GM18526 (cell line): ENCODE measurements around the gene FAM222B.

Experiments
- POLR2A ChIP-seq: IDR thresholded peaks from 3 replicates; pipeline ENCODE4 v1.6.1; 2011; ENCODE audit not compliant: insufficient read length; ENCODE audit errors: extremely low read depth

Gene FAM222B, protein sequence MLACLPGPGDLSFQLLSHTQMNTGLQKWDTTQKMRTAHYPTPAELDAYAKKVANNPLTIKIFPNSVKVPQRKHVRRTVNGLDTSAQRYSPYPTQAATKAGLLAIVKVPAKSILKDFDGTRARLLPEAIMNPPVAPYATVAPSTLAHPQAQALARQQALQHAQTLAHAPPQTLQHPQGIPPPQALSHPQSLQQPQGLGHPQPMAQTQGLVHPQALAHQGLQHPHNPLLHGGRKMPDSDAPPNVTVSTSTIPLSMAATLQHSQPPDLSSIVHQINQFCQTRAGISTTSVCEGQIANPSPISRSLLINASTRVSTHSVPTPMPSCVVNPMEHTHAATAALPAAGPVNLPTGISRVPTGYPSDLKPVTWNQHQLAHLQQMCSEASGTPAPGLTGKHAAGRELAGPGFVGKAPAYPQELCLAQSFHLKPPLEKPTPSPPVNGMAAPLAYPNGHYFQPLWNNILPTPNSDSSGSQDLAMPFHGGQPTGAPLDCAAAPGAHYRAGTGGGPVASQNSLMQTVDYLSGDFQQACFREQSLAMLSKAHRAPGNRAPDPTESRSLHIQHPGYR

DNA sequence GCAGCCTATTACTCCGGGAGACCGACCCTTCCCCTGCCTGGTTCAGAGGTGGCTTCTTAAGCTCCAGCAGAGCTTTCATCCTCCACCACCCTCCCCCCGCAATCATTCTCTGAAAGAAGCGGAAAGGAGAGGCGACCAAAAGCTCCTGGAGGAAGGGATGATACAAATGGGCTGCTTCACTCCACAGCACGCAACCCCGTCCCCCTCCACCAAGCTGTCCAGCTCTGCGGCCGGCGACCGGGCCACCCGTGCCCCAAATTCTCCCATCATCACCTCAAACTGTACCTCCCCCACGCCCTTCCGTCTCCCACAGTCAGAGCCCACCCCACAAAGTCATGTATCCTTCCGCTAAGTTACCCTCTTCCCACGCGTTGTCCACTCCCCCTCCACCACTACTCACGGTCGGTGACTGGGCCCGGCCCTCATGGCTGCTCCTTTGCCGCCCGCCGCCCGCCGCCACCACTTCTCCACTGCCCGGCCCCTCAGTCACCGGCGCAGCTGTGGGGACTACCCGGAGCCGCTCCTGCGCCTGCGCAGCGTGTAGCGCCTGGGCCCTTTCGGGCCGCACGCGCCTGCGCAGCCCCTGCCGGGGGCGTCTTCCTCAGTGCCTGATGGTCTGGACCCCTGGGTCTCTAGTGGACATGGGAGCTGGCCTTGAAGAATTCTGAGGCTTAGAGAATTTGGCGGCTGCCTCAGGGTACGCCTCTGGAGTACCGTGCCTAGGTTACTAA lies at the start of gene FAM222B:
FAM222B (minus strand) TSS at position 509 of the 731 bp plus-strand sequence. CDS start 76,123 bp downstream, outside the sequence.
- TF ChIP-seq POLR2A: peak; percentile 66

DNA sequence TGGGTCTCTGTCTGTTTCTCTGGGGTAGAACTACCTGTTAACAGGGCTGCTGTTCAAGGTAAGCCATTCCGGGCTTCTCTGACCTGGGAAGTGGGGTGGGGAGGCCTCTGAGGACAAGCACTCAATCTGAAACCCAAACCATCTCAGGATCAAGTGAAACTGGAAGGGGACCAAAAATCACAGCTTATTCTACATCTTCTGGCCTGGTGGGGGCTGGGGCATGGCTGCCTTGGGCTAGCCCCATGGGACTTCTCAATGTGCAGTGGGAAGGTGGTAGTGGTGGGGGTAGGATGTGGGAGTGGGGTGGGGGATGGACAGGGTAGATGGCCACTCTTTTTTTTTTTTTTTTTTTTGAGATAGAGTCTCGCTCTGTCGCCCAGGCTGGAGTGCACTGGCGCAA lies 49.4 kb upstream of the FAM222B start:
- no peak for TF ChIP-seq POLR2A

DNA sequence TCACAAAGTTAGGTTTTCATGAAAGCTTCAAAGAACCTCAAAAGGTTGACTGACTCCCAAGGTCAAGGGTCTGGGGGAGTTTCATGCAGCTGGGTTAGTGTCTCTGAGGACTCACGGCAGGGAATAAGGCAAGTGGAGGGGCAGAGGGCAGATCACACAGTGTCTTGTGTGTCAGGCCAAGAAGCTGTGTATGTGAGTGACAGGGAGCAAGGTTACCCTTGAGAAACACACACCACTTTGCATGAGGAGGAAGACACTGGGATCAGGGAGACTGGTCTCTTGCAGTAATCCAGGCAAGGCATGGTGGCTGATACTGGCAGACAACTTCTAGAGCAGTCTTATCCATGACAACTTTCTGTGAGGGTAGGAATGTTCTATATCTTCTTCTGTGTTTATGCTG lies 48.6 kb upstream of the FAM222B start:
- TF ChIP-seq POLR2A: no peak

DNA sequence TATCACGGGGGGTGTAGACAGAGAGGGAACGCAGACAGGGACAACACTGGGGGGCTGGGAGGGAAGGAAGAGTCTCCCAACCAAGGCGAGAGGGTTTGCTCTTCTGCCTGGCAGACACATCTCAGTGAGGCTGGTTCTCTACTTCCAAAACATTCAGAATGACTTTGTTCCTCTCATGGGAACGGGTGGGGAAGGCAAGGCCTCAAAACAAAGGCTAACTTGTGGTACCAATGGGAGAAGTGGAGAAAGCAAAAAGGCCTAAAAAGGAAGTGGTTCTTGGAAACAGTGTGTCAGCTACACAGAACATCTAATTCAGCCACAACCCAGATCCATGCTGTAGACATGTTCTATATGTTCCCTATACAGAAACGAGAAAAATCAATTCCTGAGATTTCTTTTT lies 47.4 kb upstream of the FAM222B start:
- no peak for TF ChIP-seq POLR2A

DNA sequence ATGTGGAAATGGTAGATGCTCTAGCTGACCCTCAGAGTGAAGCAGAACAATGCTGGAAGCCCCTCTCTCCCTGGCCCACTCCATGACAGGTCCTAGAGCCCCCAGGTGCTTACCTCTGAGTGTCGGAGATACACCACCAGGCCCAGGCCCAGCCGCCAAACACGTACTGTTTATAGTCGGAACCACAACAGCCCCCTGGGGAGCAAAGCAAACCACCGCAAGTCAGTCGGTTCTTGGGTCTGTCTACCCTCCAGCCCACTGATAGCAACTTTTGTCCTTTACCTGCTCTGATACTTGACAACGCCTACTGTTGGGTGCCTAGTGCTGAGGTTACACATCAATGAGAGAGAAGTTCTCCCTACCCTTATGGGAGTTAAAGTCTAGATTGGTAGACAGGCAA lies 46.2 kb upstream of the FAM222B start:
- no peak for TF ChIP-seq POLR2A

DNA sequence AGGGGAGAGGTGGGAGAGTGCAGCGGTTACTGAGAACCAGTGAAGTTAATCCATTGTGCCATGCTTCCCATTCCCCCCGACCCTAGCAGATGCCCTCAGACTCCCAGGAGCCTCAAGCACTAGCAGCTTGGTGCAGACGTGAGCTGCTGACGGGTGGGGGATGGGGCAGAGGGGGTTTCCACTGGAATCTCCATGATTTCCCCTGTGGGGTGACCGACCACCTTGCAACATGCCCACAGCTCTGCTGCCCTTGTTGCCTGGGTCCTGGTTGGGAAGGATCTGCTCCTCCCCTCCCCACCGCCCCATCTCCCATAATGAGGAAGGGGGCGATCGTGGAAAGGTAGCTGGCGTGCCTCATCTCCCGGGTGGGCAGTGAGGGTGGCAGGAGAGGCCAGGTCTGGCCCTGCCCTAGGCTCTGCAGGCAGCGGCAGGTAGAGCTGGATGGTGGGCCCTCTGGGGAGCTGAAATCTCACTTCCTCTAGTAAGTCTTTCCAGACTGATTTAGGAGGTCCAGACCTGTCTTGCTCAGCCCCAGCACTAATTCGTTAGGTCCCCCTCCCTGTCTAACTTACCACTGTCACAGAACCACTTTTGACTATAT lies 45.4 kb upstream of the FAM222B start:
- no peak for TF ChIP-seq POLR2A

DNA sequence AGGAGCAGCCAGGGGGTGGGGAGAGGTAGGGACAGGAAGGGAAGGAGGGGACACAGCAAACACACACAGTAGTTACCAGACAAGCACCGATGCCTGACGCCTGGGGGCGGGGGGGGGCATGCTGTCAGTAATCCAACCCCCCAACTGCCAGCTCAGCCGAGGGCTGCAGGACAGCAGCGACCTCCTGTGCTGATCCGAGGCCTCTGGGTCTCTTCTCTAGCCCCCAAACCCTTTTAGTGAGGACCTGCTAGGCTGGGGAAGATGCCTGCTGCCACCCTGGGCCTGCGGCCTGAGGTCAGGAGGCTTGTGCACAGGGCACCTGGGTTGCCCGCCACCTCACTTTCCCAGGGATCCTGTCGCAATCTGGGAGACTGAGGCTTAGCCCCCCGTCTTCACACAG lies 43.4 kb upstream of the FAM222B start:
- no peak for TF ChIP-seq POLR2A

DNA sequence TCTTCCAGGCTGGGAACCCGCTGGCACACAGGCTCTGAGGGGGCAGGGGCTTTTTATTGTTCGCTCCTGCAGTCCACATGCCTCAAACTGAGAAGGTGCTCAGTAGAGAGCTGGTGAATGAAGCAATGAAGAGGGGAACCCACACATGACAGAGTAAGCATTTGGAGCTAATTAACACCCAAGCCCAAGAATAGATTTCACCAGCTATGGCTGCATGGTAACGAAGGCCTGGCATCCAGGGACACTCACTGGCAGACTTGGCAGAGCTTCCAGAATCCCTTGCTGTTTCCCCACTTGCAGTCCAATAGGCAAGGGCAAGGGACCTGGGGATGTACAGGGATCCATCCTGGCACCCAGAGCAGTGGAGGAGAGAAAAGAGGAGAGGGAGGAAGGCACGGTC lies 42.8 kb upstream of the FAM222B start:
- TF ChIP-seq POLR2A: no peak

DNA sequence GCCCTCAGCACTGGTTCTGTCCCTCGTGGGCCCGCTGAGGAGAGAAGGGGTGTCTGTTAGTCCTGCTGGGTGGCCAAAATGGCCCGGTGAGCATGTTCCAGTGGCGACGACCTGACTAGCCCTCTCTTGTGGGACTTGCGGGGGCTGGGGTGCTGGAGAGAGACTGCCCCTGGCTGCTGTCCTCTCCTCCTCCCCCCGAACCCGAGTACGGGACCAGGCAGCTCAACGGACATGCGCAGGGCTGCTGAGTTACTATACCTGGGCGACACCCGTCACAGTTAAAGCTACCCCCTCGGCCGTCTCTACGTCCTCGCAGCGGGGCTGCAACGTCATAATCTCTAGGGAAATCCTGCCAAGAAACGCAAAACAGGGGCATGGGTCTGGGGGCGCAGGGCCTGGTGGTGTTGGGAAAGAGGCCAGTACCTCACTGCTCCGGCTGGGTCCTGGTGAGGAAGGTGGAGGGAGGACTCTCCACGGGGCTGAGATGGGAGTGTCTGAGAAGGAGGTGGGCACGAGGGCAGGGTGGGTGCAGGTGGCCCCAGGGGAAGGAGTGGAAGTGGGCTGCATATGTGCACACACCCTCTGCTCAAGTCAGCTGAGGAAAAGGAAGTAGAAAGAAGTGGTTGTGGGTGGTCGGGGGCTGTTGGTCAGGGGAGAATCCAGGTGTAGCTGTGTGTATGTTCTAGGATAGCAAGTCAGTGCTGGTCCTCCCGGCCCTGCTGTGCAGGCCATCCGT lies 41.5 kb upstream of the FAM222B start:
- TF ChIP-seq POLR2A: no peak

DNA sequence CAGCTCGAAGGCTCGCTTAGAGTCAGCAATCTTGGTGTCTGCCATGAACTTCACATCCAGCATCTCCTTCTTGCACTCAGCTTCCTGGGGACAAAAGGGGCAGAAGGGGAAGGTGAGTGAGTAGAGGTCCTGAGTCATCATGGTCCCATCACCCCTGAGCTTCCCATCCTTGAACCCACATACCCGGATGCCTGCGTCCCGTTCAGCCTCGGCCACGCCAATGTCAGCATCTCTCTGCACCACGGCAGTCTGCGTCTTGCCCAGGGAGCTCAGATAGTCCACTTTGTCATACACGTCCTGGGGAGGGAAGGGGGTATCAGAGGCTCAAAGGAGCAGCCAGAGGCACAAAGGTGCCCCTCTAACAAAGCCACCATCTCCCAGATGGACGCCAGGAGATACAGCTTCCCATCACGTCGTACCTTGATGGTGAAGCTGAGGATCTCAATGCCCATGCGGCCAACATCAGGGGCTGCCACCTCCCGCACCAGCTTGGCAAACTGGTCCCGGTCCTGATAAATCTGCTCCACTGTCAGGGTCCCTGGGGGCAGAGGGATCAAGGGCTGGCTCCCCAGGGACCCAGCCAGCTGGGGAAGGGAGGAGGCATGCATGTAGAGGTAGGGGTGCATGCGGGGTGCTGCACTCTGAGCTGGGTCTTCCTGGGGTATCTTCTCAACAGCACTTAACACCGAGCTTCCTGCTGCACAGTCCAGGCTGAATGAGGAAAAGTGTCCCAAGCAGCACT lies 39.7 kb upstream of the FAM222B start:
- TF ChIP-seq POLR2A: no peak

DNA sequence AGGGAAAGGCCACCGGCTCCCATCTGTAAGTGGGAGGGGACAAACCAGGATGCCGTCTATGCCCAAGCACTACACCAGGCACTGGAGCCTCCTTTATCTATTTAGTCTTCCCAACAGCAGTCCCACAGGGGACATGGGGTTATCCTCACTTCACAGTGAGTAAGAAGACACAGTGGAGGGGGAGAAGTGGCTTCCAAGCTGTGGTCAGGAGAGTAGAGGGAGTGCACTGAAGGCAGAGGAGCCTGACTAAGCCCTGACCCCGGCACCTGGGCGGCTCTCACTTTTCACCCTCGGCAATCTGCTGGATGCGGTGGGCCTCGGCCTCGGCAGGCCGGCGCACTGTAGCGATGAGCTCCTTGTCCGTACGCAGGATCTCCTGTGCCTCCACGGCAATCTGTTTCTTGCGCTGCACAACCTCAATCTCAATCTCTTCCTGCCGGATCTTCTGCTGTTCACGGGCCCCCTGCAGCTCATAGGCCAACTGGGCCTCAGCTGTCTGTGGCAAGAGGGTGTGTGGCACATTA lies 39.0 kb upstream of the FAM222B start:
- TF ChIP-seq POLR2A: no peak

DNA sequence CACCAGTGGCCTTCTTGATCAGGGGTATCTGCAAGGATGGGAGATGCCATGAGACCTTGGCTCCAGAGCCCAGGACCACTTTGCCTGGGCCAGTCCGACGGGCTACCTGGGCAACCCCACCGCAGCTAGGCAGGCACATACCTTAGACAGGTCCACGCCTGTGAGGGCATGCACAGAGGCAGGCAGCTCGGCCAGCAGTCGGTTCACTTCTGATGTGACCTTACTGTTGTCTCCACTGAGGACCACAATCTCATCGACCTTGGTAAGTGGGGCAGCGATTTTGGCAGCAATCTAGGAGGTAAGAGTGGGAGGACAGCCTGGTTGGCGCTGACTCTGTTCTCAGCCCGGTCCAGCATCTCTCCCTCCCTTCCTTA lies 38.0 kb upstream of the FAM222B start:
- TF ChIP-seq POLR2A: no peak

DNA sequence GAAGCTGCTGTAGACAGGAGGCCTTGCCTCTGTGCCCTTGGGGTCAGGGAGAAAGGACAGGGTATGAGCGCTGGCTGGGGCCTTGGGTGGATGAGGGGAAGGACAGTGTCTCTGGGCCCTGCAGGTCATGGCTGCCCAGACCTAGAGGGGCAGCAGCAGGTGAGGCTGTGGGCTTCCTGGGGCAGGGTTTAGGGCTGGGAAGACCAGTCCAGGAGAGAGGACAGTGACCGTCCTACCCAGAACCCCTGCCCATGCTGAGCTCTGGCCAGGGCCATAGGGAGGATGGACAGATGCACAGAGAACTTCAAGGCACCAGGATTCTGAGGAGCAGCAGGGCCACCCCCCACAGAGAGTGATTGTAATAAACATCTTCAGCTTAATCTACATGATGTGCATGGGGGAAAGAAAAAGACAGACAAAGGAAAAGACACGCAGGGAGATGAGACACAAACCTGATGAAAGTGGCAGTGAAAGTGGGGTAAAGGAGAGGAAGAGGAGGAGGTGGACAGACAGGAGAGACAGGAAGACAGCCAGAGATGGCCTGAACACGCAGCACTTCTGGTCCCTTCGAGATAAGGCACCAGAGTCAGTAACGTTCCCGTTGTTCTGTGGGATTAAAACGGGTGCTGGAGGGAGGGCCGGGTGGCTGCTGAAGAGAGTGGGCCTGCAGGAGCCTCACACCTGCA lies 37.4 kb upstream of the FAM222B start:
- no peak for TF ChIP-seq POLR2A

DNA sequence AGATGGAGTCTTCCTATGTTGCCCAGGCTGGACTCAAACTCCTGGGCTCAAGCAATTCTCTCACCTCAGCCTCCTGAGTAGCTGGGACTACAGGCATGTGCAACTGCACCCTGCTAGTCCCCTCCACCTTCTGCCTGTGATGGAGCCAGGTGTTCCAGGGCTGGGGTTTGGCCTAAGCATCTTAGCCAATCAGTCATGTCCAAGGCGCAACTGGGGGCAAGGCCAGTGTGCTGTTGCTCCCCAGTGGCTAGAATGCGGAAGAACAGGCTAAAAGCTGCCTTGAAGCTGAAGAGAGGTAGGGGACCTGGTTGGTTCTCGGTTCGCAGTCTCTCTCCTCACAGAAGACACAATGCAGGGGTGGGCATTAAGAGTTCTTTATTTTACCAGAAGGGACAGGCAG lies 36.4 kb upstream of the FAM222B start:
- no peak for TF ChIP-seq POLR2A
